ENCODE measurements around the gene MICAL3. TPM values are rescaled to one million over a fixed set of nuclear protein-coding genes. Genes with fewer than 3 reads are reported as not detected.

Gene MICAL3
- total and polyA plus RNA-seq, 9 of the 15 experiments (the other 6 are each of a cell fraction or from before 2014, with no cell fraction given): 0.53 to 32.1 (median 12.3) TPM

- TF ChIP-seq RERE (CRISPR knock-in tag; IDR thresholded peaks at IDR 0.05; ENCODE audit: borderline replicate concordance): no peak
- no peak for TF ChIP-seq ZNF41 (CRISPR knock-in tag; conservative IDR thresholded peaks at IDR 0.05)
- no peak for TF ChIP-seq ZNF311 (CRISPR knock-in tag; IDR thresholded peaks at IDR 0.05)
- no peak for TF ChIP-seq TCFL5 (CRISPR knock-in tag; conservative IDR thresholded peaks at IDR 0.05)
- no peak for TF ChIP-seq ZBTB17 (CRISPR knock-in tag; IDR thresholded peaks at IDR 0.05)
- TF ChIP-seq SRF (CRISPR knock-in tag; IDR thresholded peaks at IDR 0.05): no peak
- no peak for TF ChIP-seq NR0B1 (IDR thresholded peaks at IDR 0.05; ENCODE audit: partially characterized antibody)
- no peak for TF ChIP-seq NFIX (CRISPR knock-in tag; IDR thresholded peaks at IDR 0.05; ENCODE audit: low read depth)
- no peak for TF ChIP-seq MTF1 (CRISPR knock-in tag; IDR thresholded peaks at IDR 0.05; ENCODE audit: borderline replicate concordance)
Measured at GRCh38 chr22:17835256-17835655, 189.1 kb downstream of the MICAL3 start (continued).

Data from K562 (cell line).